ENCODE data around the gene NUP160. TPM values are rescaled to one million over a fixed set of nuclear protein-coding genes. Genes with fewer than 3 reads are reported as not detected.

NUP160 gene
- total RNA-seq, 4 donors from 2014 or later, result 5.6 to 44.6 (median 22.1) TPM

- in situ Hi-C loops (cut with MboI; ENCODE audit: low pct_ligation_motif_present in 1 of 4, low pct_unique_long_range_greater_than_20kb in 1 of 4, low sequenced_read_pairs in 3 of 4) (no loop called here), intact Hi-C loops (cut with DNase I; ENCODE audit: low total_unique reads) (no loop called here)
- no peak for TF ChIP-seq POLR2A (IDR thresholded peaks at IDR 0.05)
- no peak for TF ChIP-seq EP300 (IDR thresholded peaks at IDR 0.05; ENCODE audit: low read depth)
- TF ChIP-seq CTCF (IDR thresholded peaks at IDR 0.05), result no peak
- no peak for TF ChIP-seq POLR2AphosphoS5 (IDR thresholded peaks at IDR 0.05)
- H3K27ac ChIP-seq, result peak overlapping the region in 3 of 4 donors; percentile 84 to 96 (median 95)
- no peaks in the 10 kb centered on the region for H3K27me3 ChIP-seq
- 59 to 60% methylated on average over 4 of the region's 4 CpGs for WGBS, 2 donors (ENCODE audit: low coverage in 1 of 2)
- H3K36me3 ChIP-seq, result peaks cover 0 to 8% (median 0%) of the 10 kb centered on the region in 4 donors
- H3K4me1 ChIP-seq, result peaks cover 0 to 35% (median 15%) of the 10 kb centered on the region in 4 donors
- H3K9me3 ChIP-seq, result no peaks in the 10 kb centered on the region
- H3K4me3 ChIP-seq, result peak overlapping the region in 2 of 4 donors; percentile 67 to 89
- no peak for DNase-seq
Observed at GRCh38 chr11:47846998-47847397, 1.2 kb downstream of the NUP160 start.

- Histone ChIP-seq H3K27ac (no peak overlapping the region), H3K9me3 (no peaks in the 10 kb centered on the region), H3K4me1 (peaks cover 0 to 28% (median 9%) of the 10 kb centered on the region in 4 donors), H3K36me3 (peaks cover 0 to 31% (median 7%) of the 10 kb centered on the region in 4 donors), H3K4me3 (no peak overlapping the region), H3K27me3 (no peaks in the 10 kb centered on the region)
- in situ Hi-C loops (cut with MboI; ENCODE audit: low pct_ligation_motif_present in 1 of 4, low pct_unique_long_range_greater_than_20kb in 1 of 4, low sequenced_read_pairs in 3 of 4), result no loop called here
- DNase-seq, result no peak
- TF ChIP-seq POLR2A (IDR thresholded peaks at IDR 0.05), result no peak
- TF ChIP-seq CTCF (IDR thresholded peaks at IDR 0.05), result no peak
- no peak for TF ChIP-seq EP300 (IDR thresholded peaks at IDR 0.05; ENCODE audit: low read depth)
- no peak for TF ChIP-seq POLR2AphosphoS5 (IDR thresholded peaks at IDR 0.05)
- WGBS, 2 donors (ENCODE audit: low coverage in 1 of 2), result 78 to 83% methylated on average over 7 of the region's 7 CpGs
- intact Hi-C loops (cut with DNase I; ENCODE audit: low total_unique reads), result no loop called here
Observed at GRCh38 chr11:47843361-47844055, 4.6 kb downstream of the NUP160 start.

- Histone ChIP-seq H3K36me3 (peaks cover 0 to 31% (median 7%) of the 10 kb centered on the region in 4 donors), H3K27me3 (no peaks in the 10 kb centered on the region), H3K9me3 (no peaks in the 10 kb centered on the region), H3K27ac (no peak overlapping the region), H3K4me1 (peaks cover 0 to 28% (median 9%) of the 10 kb centered on the region in 4 donors), H3K4me3 (no peak overlapping the region)
- TF ChIP-seq POLR2AphosphoS5 (IDR thresholded peaks at IDR 0.05) (no peak), CTCF (IDR thresholded peaks at IDR 0.05) (no peak), EP300 (IDR thresholded peaks at IDR 0.05; ENCODE audit: low read depth) (no peak), POLR2A (IDR thresholded peaks at IDR 0.05) (no peak)
- intact Hi-C loops (cut with DNase I; ENCODE audit: low total_unique reads), result no loop called here
- no peak for DNase-seq
- in situ Hi-C loops (cut with MboI; ENCODE audit: low pct_ligation_motif_present in 1 of 4, low pct_unique_long_range_greater_than_20kb in 1 of 4, low sequenced_read_pairs in 3 of 4), result no loop called here
- WGBS, 2 donors (ENCODE audit: low coverage in 1 of 2), result 100% methylated on average over 3 to 4 of the region's 4 CpGs
Observed at GRCh38 chr11:47842749-47843148, 5.4 kb downstream of the NUP160 start.

GRCh38 chr11:47837929-47838328 is 10.2 kb downstream of the NUP160 start:
- H3K27ac ChIP-seq, result no peak overlapping the region
- H3K4me3 ChIP-seq, result no peak overlapping the region
- no peak for DNase-seq
- peaks cover 0 to 73% (median 26%) of the 10 kb centered on the region in 4 donors for H3K36me3 ChIP-seq
- intact Hi-C loops (cut with DNase I; ENCODE audit: low total_unique reads), result no loop called here
- no peaks in the 10 kb centered on the region for H3K9me3 ChIP-seq
- TF ChIP-seq POLR2AphosphoS5 (IDR thresholded peaks at IDR 0.05) (no peak), CTCF (IDR thresholded peaks at IDR 0.05) (no peak), EP300 (IDR thresholded peaks at IDR 0.05; ENCODE audit: low read depth) (no peak), POLR2A (IDR thresholded peaks at IDR 0.05) (no peak)
- H3K4me1 ChIP-seq, result no peaks in the 10 kb centered on the region
- no peaks in the 10 kb centered on the region for H3K27me3 ChIP-seq
- in situ Hi-C loops (cut with MboI; ENCODE audit: low pct_ligation_motif_present in 1 of 4, low pct_unique_long_range_greater_than_20kb in 1 of 4, low sequenced_read_pairs in 3 of 4), result no loop called here
